Lower lobe of right lung (tissue), 2 donors: Measurements from ENCODE around the gene FAM120B. TPM values are rescaled to one million over a fixed set of nuclear protein-coding genes. Genes with fewer than 3 reads are reported as not detected.
"Not testable (repeated sequence)": the region's sequence is repeated elsewhere in the genome, so short reads cannot be mapped to it uniquely, and the experiment has no call there.

Experiments
- ATAC-seq, 2 donors: fragments of 200-7000 bp; cut with Tn5 transposase; one replicate each; pipeline ENCODE4 v1.9.1; 2020 to 2022; ENCODE audit warnings: mild to moderate bottlenecking in 2 of 2, moderate library complexity in 2 of 2
- DNase-seq: peaks from one replicate; pipeline ENCODE4 v3.0.0-alpha.2; 2020
- H3K27ac ChIP-seq: fragments of 200-600 bp; one replicate; pipeline ENCODE4 v1.8.0; 2022
- H3K27me3 ChIP-seq: fragments of 200-600 bp; one replicate; pipeline ENCODE4 v1.8.0; 2022; ENCODE audit warnings: low read depth
- H3K36me3 ChIP-seq: fragments of 200-600 bp; one replicate; pipeline ENCODE4 v1.8.0; 2022; ENCODE audit warnings: mild to moderate bottlenecking
- H3K4me1 ChIP-seq: fragments of 200-600 bp; one replicate; pipeline ENCODE4 v1.8.0; 2022
- H3K4me3 ChIP-seq: fragments of 200-600 bp; one replicate; pipeline ENCODE4 v1.8.0; 2022; ENCODE audit warnings: mild to moderate bottlenecking
- H3K9me3 ChIP-seq: fragments of 200-600 bp; one replicate; pipeline ENCODE4 v1.8.0; 2022
- CTCF ChIP-seq: fragments of 200-600 bp; IDR thresholded peaks from one replicate; pipeline ENCODE4 v1.8.0; 2022; ENCODE audit warnings: antibody characterized with exemption, mild to moderate bottlenecking
- intact Hi-C: fragments of 100-400 bp; cut with DNase I; formaldehyde crosslinking; loops from one replicate; pipeline ENCODE4 v1.11.0; 2022
- total RNA-seq: library from RNA; stranded (reverse); fragmentation: NEBNext Ultra II Directional; extraction: Animal tissue kit (Norgen Biotek cat#: 25700); gene quantifications from one replicate; pipeline ENCODE4 v1.2.1, GENCODE V29; 2021
- donor health status: DM: no; HTN: yes; CAD: no; lungs with severe emphysema.

Gene FAM120B
- total RNA-seq, 1 donor from 2014 or later = 29.0 TPM

- Histone ChIP-seq H3K36me3 (peaks cover 66% of the 10 kb centered on the region), H3K9me3 (no peaks in the 10 kb centered on the region), H3K4me1 (no peaks in the 10 kb centered on the region), H3K27me3 (no peaks in the 10 kb centered on the region), H3K4me3 (no peak overlapping the region), H3K27ac (no peak overlapping the region)
- DNase-seq (no peak), ATAC-seq (no peak)
- intact Hi-C loops = no loop called here
- TF ChIP-seq CTCF = no peak
Observed at GRCh38 chr6:170404036-170404435, 97.5 kb downstream of the FAM120B start.

GRCh38 chr6:170404697-170405096, 98.1 kb downstream of the FAM120B start:
- DNase-seq = no peak
- no peak for ATAC-seq
- H3K4me3 ChIP-seq = no peak overlapping the region
- peaks cover 66% of the 10 kb centered on the region for H3K36me3 ChIP-seq
- intact Hi-C loops = no loop called here
- no peaks in the 10 kb centered on the region for H3K4me1 ChIP-seq
- H3K27me3 ChIP-seq = no peaks in the 10 kb centered on the region
- H3K9me3 ChIP-seq = no peaks in the 10 kb centered on the region
- no peak overlapping the region for H3K27ac ChIP-seq
- TF ChIP-seq CTCF = no peak

GRCh38 chr6:170405311-170405975, 98.9 kb downstream of the FAM120B start:
- H3K9me3 ChIP-seq = no peaks in the 10 kb centered on the region
- ATAC-seq (no peak), DNase-seq (no peak)
- no peak for TF ChIP-seq CTCF
- intact Hi-C loops = no loop called here
- H3K36me3 ChIP-seq = peaks cover 62% of the 10 kb centered on the region
- H3K27me3 ChIP-seq = no peaks in the 10 kb centered on the region
- no peak overlapping the region for H3K4me3 ChIP-seq
- no peaks in the 10 kb centered on the region for H3K4me1 ChIP-seq
- H3K27ac ChIP-seq = no peak overlapping the region

GRCh38 chr6:170407200-170407599, 100.6 kb downstream of the FAM120B start:
- Histone ChIP-seq H3K4me1 (no peaks in the 10 kb centered on the region), H3K36me3 (peaks cover 44% of the 10 kb centered on the region), H3K27ac (no peak overlapping the region), H3K9me3 (no peaks in the 10 kb centered on the region), H3K4me3 (no peak overlapping the region), H3K27me3 (no peaks in the 10 kb centered on the region)
- ATAC-seq = no peak
- intact Hi-C loops = no loop called here
- TF ChIP-seq CTCF = no peak
- DNase-seq = no peak

- H3K4me1 ChIP-seq = no peaks in the 10 kb centered on the region
- no peak overlapping the region for H3K27ac ChIP-seq
- DNase-seq (no peak), ATAC-seq (no peak)
- no peak overlapping the region for H3K4me3 ChIP-seq
- no peaks in the 10 kb centered on the region for H3K9me3 ChIP-seq
- no peaks in the 10 kb centered on the region for H3K27me3 ChIP-seq
- intact Hi-C loops = no loop called here
- peaks cover 37% of the 10 kb centered on the region for H3K36me3 ChIP-seq
- TF ChIP-seq CTCF = no peak
Observed at GRCh38 chr6:170407932-170408331, 101.4 kb downstream of the FAM120B start.

- H3K4me3 ChIP-seq, H3K27ac ChIP-seq, DNase-seq, H3K27me3 ChIP-seq, H3K9me3 ChIP-seq, intact Hi-C loops, H3K4me1 ChIP-seq, ATAC-seq: not testable (repeated sequence)
- H3K36me3 ChIP-seq = peaks cover 19% of the 10 kb centered on the region
Observed at GRCh38 chr6:170409746-170410145, 103.2 kb downstream of the FAM120B start.
